ENCODE measurements around the gene PADI3.

PADI3 gene

GRCh38 chr1:17248781-17249180 lies at the start of gene PADI3:
TSS of gene PADI3 (plus strand) at chr1:17249098. CDS start at chr1:17249138, 40 bp downstream.
- no peak for DNase-seq (ENCODE audit: low read depth in 4 of 4, low spot score in 1 of 4)

GRCh38 chr1:17199267-17200044 lies 49.4 kb upstream of the PADI3 start:
- DNase-seq (ENCODE audit: low read depth in 4 of 4, low spot score in 1 of 4), result no peak

DNA sequence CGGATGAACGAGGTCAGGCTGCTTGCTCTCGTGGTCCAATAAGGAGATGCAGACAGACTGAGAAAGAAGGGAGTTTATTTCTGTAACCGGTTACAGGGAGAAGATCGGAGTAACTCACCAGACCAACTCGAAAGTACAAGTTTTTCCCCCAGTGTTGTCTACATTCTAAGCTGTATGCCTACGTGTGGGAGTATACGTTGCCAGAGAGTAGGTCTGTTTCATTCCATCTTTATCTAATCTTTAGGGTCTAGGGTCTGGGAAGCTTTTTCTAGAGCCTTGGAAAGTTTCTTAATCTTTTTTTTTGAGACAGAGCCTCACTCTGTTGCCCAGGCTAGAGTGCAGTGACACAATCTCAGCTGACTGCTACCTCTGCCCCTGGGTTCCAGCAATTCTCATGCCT lies 48.7 kb upstream of the PADI3 start:
- DNase-seq (ENCODE audit: low read depth in 4 of 4, low spot score in 1 of 4), result no peak

- DNase-seq (ENCODE audit: low read depth in 4 of 4, low spot score in 1 of 4), result no peak
These were observed 48.1 kb upstream of the PADI3 start for GRCh38 chr1:17200756-17201155.

DNA sequence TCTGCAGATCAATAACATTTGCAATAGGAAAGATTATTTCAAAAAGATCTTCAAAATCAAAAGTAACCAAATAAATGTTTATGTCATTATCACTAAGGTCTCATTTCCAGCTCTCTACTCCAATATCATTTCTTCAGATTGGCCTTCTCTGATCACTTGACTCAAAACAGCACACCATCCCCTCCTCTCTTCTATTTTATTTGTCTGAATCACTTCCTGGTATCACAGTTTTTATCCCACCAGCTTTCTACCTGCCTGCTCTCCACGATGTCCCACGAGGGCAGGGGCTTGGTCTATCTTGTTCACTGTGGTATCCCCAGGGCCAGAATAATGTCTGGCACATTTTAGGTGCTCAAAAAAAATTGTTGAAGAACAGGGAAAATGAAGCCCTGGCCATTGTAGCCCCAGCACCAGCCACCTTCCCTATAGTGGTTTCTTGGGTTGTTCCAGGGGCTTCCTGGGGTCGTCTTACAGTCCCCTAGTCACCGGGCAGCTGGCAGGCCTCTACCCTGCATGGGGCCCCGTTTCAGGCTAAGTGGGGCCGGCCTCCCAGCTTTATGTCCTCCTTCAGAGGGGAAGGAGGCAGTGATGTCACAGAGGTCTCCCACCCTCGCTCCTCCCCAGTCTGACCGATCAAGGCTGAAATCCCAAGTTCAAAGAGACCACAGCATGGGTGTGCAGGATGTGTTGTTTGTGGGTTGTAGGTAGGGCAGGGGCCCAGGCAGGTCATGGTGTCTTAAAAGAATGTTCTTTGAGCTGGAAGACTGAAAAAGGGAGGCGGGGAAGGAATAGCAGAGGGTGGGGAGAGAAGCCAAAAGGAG lies 47.5 kb upstream of the PADI3 start:
- no peak for DNase-seq (ENCODE audit: low read depth in 4 of 4, low spot score in 1 of 4)

DNA sequence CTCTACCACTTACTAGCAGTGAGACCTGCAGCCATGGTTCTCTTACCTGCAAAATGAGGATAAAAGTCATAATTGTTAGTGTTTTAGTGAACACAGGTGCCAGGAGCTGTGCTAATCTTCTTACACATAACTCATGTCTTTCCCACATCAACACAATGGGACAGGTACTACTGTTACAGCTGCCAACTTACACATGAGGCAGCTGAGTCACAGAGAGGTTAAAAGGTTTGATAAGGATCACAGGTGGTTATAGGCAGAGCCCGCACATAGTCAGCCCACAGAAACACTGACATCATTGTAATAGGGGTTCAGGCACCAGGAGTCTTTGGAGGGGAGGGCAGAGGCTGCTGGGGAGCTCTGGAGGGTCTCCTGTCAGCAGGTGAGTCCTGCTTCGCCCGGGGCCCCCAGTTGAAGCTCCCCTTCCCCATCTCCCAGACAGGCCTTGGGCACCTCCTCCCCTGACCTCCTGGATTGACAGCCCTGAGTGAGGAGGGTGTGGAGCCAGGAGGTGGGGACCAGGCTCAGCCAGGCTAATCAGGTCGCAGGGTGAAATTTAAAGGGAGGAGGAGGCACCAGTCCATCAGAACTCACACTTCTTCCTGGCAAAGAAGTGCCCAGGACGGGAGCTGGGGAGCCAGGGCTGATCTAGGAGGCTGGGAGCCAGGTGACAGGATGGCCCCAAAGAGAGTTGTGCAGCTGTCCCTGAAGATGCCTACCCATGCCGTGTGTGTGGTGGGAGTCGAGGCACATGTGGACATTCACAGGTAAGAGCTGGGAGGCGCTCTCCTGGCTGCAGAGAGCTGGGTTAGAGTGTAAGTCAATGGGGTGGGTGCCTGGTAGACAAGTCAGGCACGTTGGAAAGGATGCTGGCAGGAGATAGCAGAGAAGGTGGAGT lies 44.1 kb upstream of the PADI3 start, which contains the start of gene PADI1:
Gene PADI1, plus strand, starts transcription at position 583 of the 895 bp plus-strand sequence. Its CDS starts 90 bp downstream, at position 673.
- DNase-seq (ENCODE audit: low read depth in 4 of 4, low spot score in 1 of 4), result no peak

- DNase-seq (ENCODE audit: low read depth in 4 of 4, low spot score in 1 of 4), result no peak
These were observed 43.2 kb upstream of the PADI3 start for GRCh38 chr1:17205652-17206051.

DNA sequence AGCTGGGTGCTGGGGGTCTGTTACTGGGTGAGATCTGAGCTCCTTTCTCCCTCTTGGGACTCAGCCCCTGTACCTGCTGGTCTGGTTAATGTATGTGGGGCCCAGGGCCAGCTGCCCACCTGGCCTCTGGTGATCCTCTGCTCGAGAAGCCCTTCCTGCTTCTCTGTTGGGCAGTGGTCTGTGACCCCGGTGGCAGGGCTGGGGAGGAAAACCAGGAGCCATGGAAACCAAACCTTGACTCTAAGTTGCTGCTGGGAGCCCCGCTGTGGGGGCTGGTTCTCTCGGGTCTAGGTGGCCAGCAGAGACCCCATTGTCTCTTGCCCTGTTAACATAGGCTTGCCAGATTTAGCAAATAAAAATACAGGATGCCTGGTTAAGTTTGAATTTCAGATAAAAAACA lies 42.7 kb upstream of the PADI3 start:
- DNase-seq (ENCODE audit: low read depth in 4 of 4, low spot score in 1 of 4), result no peak

DNA sequence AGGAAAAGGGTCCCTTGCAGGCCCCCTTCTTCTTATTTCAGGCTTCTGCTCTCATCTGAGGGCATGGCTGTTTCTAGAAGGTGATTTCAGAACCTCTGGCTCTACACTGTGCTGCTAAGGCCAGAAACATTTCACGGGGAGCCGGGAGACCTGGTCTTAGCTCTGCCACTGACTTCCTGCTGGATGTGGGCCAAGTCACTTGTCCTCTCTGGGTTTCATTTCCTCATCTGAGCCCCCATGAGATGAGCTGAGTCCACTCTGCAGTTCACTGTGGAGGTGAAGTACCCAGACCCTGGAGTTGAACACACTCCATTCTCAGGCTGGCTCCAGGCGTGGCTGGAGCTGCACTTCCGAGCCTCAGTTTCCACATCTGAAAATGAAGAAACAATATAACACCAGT lies 41.9 kb upstream of the PADI3 start:
- no peak for DNase-seq (ENCODE audit: low read depth in 4 of 4, low spot score in 1 of 4)

DNA sequence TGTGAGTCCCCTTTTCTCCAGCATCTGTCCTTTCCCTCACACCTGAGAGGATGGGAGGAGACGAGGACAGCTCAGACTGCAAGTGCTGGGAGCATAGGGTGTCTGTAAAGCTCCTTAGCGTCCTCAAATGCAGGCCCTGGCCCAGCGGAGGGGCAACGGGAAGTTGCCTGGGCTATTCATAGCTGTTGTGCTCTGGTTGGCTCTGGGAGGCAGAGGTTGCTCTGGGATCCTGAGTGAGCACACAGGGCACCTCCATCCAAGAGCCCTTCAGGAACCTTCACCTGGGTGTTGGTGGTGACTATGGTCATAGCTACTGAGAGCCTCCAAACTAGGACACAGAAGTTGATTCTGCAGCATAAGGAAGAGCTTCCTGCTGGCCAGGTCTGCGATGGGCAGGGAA lies 41.4 kb upstream of the PADI3 start:
- no peak for DNase-seq (ENCODE audit: low read depth in 4 of 4, low spot score in 1 of 4)

DNA sequence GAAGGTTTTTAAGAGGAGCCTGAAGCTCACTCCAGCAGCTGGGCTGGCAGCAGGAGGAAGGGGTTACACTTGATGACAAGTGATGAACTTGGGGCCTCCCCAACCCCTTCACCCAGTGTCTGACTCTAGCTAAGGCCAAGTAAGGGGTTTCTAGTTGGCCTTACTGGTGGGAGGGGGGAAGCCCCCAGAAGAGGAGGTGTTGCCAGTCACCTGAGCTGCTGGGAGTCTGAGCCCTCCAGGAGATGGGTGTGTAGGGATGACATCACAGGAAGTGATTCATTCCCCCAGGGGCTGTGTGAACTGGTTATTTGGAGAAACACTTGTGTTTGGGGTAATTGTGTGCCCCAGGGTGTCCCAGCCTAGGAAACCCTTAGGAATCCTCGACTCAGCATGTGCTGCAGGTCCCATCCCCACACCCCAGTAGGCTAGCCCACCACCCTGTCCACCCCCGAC lies 40.9 kb upstream of the PADI3 start:
- DNase-seq (ENCODE audit: low read depth in 4 of 4, low spot score in 1 of 4), result peak in 3 of 4 experiments; percentile 16 to 56 (median 41)

- DNase-seq (ENCODE audit: low read depth in 4 of 4, low spot score in 1 of 4), result no peak
These were observed 40.4 kb upstream of the PADI3 start for GRCh38 chr1:17208546-17208945.

DNA sequence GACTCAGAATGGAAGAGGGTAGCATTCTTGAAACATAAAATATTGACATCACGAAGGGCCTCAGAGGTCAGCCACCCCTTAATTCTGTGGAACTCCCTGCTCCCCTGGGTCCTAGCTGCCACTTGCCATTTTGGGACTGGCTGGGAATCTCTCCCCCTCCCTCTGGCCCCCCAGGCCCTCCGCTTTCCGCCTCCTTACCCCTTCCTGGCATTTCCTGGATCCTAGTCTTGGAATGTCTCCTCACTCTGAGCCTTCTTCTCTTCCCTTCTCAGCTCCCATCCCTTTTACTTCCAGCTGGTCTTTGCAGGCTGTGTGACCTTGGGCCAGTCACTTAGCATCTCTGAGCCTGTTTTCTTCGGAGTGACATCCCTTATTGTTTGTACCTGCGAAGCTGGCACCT lies 39.5 kb upstream of the PADI3 start:
- DNase-seq (ENCODE audit: low read depth in 4 of 4, low spot score in 1 of 4), result no peak

DNA sequence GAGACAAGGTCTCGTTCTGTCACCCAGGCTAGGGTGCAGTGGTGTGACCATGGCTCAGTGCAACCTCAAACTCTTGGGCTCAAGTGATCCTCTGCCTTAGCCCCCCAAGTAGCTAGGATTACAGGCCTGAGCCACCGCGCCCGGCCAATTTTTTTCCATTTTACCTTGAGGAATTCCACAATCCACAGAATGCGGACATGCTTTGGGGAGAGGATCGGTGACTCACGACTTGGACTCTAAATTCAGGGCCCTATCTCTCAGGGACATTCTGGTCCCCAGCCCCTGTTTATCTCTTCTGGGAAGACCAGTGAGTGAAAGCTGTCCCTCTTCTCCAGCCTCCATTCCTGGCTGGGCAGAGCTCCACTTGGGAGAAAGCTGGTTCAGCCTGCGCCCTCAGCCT lies 38.7 kb upstream of the PADI3 start:
- DNase-seq (ENCODE audit: low read depth in 4 of 4, low spot score in 1 of 4), result no peak

- DNase-seq (ENCODE audit: low read depth in 4 of 4, low spot score in 1 of 4), result no peak
These were observed 37.5 kb upstream of the PADI3 start for GRCh38 chr1:17211377-17211776.

GRCh38 chr1:17212009-17212408 lies 36.9 kb upstream of the PADI3 start:
- no peak for DNase-seq (ENCODE audit: low read depth in 4 of 4, low spot score in 1 of 4)

DNA sequence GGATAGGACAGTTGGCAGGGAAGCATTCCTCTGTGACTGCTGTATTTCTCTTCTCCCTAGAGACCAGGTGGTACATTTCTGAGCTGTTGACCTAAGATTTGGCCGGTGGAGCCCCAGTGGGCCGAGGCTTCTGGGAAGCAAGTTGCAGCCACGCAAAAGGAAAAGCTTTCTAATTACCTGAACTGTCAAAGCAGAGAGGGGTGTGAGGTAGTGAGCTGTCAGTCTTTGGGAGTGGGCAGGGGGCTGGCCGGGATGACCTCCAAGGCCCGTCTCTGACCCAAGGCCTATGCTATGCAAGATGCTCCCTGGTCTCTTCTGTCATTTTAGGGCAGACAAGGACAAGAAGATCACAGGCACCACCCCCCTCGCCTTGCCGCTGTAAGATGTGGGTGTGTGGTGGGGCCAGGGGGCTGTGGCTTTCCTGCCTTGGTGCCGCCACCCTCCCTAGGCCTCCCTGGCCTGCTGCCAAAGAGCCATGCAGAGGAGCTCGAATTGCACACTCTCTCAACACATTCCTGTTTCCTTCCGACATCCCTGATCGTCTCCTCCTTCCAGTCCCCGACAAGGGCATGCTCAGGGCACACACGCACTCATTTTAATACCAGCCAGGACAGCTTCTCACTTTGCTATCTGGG lies 36.3 kb upstream of the PADI3 start:
- peak; percentile 22 to 37 (median 32) for DNase-seq (ENCODE audit: low read depth in 4 of 4, low spot score in 1 of 4)

- no peak for DNase-seq (ENCODE audit: low read depth in 4 of 4, low spot score in 1 of 4)
These were observed 35.6 kb upstream of the PADI3 start for GRCh38 chr1:17213148-17213781.

DNA sequence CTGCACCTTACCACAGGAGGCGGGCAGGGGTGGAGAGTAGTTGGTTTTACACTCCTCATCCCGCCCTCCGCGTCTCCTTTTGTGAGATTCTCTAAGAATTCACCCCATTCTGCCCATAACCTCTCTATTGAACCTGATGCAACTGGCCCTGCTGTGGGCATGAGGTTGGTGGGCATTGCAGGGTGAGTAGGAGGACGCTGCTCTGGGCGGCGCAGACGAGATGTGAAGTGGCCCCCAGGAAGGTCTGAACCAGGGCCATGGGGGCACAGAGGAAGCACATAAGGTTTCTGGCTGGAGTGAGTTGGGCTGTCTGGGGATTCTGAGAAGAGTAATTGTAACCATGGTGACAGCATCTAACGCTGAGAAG lies 35.1 kb upstream of the PADI3 start:
- no peak for DNase-seq (ENCODE audit: low read depth in 4 of 4, low spot score in 1 of 4)

- no peak for DNase-seq (ENCODE audit: low read depth in 4 of 4, low spot score in 1 of 4)
These were observed 33.9 kb upstream of the PADI3 start for GRCh38 chr1:17214876-17215544.
